RWPE2 (cell line): ENCODE measurements around the gene TOP2B.

Source experiments
- ATAC-seq: fragments of 200-7000 bp; cut with Tn5 transposase; 3 replicates; pipeline ENCODE4 v1.9.1; 2021; ENCODE audit warnings: low read depth
- DNase-seq: peaks from one replicate; pipeline ENCODE4 v3.0.0-alpha.2; 2020; ENCODE audit warnings: low spot score
- H3K27ac ChIP-seq: fragments of 450-650 bp; 2 replicates; pipeline ENCODE4 v1.5.1; 2017; ENCODE audit warnings: mild to moderate bottlenecking; ENCODE audit not compliant: poor library complexity, severe bottlenecking
- H3K27me3 ChIP-seq: fragments of 250-450 bp; sonication (Bioruptor Pico); 2 replicates; pipeline ENCODE4 v1.5.1; 2021; ENCODE audit warnings: mild to moderate bottlenecking, moderate library complexity; ENCODE audit not compliant: insufficient read depth, poor library complexity, severe bottlenecking
- H3K36me3 ChIP-seq: fragments of 250-450 bp; sonication (Bioruptor Pico); 2 replicates; pipeline ENCODE4 v1.5.1; 2020; ENCODE audit warnings: low read depth, mild to moderate bottlenecking, moderate library complexity
- H3K4me1 ChIP-seq: fragments of 250-450 bp; sonication (Bioruptor Pico); 2 replicates; pipeline ENCODE4 v1.5.1; 2021; ENCODE audit warnings: mild to moderate bottlenecking, moderate library complexity; ENCODE audit not compliant: insufficient read depth, poor library complexity, severe bottlenecking
- H3K4me3 ChIP-seq: fragments of 250-450 bp; sonication (Bioruptor Pico); 2 replicates; pipeline ENCODE4 v1.5.1; 2021; ENCODE audit warnings: mild to moderate bottlenecking, moderate library complexity; ENCODE audit not compliant: severe bottlenecking
- H3K9me3 ChIP-seq: fragments of 250-450 bp; sonication (Bioruptor Pico); 2 replicates; pipeline ENCODE4 v1.5.1; 2021; ENCODE audit warnings: mild to moderate bottlenecking, moderate library complexity; ENCODE audit not compliant: severe bottlenecking
- CTCF ChIP-seq: fragments of 450-650 bp; IDR thresholded peaks from one replicate; pipeline ENCODE4 v1.5.1; 2017; ENCODE audit warnings: mild to moderate bottlenecking, moderate library complexity; ENCODE audit not compliant: poor library complexity, severe bottlenecking

The TOP2B gene

GRCh38 chr3:25589104-25589782 is 75.5 kb downstream of the TOP2B start:
- DNase-seq (no peak), ATAC-seq (no peak)
- Histone ChIP-seq H3K9me3 (no peaks in the 10 kb centered on the region), H3K36me3 (no peaks in the 10 kb centered on the region), H3K27me3 (no peaks in the 10 kb centered on the region), H3K4me3 (no peak overlapping the region), H3K27ac (no peak overlapping the region), H3K4me1 (peaks cover 2% of the 10 kb centered on the region)
- no peak for TF ChIP-seq CTCF

DNA sequence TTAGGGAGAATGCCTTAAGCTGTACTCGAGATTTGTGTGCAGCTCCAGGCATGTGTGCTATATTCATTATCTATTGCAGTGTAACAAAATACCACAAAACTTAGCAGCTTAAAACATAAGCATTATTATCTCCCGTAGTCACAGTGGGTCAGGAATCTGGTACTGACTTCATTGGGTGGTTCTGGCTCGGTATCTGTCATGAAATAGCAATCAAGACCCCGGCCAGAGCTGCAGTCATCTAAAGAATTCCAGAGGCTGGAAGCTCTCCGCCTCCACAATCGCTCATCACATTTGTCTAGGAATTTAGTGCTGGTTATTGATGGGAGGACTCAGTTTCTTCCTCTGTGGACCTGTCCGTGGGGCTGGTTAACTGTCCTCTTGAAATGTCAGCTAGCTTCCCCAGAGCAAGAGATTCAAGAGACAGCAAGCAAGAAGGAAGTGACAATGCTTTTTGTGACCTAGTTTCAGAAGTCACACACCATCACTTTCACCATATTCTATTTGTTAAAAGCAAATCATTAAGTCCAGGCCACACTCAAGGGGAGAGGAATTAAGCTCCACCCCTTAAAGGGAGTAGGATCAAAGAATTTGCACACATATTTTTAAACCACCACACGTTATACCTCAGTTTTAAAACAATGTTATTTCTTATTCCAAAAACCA is 76.1 kb downstream of the TOP2B start:
- Histone ChIP-seq H3K9me3 (no peaks in the 10 kb centered on the region), H3K36me3 (no peaks in the 10 kb centered on the region), H3K27ac (no peak overlapping the region), H3K4me1 (peaks cover 2% of the 10 kb centered on the region), H3K27me3 (no peaks in the 10 kb centered on the region), H3K4me3 (no peak overlapping the region)
- ATAC-seq (no peak), DNase-seq (no peak)
- no peak for TF ChIP-seq CTCF

DNA sequence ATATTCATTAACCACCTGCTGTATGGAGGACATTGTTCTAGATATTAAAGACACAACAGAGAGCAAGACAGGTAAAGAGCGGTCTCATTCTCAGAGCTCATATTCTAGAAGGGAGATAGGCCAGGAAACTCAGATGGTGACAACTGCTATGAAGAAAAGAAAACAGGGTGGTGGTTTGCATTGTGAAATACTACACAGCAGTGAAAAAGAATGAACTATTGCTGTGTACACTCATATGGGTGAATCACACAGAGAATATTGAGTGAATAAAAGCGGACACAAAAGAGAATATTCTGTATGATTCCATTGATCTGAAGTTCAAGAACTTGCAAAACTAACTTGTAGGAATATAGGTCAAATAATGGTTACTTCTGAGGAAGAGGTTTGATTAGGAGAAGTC is 76.7 kb downstream of the TOP2B start:
- H3K36me3 ChIP-seq = no peaks in the 10 kb centered on the region
- TF ChIP-seq CTCF = no peak
- no peaks in the 10 kb centered on the region for H3K9me3 ChIP-seq
- no peaks in the 10 kb centered on the region for H3K27me3 ChIP-seq
- H3K4me1 ChIP-seq = peaks cover 2% of the 10 kb centered on the region
- no peak overlapping the region for H3K4me3 ChIP-seq
- no peak overlapping the region for H3K27ac ChIP-seq
- ATAC-seq (no peak), DNase-seq (no peak)

DNA sequence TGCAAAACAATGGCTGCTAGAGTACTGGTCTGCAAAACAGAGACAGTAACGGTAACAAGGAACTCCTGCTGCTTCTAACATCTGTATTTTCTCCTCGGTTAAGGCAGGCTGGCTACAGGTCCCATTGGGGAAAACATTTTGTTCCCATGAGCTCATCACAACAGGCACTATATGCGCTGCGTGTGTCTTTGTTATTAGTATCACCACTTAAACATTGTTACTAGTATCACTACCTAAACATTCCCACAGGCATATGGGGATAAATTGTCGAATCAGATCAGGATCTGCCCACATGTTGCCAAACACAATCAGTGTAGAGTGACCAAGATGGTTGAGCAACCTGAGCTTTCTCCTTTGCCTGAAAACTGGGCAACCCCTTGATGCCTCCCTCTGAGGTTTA is 77.2 kb downstream of the TOP2B start:
- ATAC-seq (no peak), DNase-seq (no peak)
- Histone ChIP-seq H3K4me3 (no peak overlapping the region), H3K36me3 (no peaks in the 10 kb centered on the region), H3K27me3 (no peaks in the 10 kb centered on the region), H3K4me1 (peaks cover 3% of the 10 kb centered on the region), H3K9me3 (no peaks in the 10 kb centered on the region), H3K27ac (no peak overlapping the region)
- TF ChIP-seq CTCF = no peak

- ATAC-seq = no peak
- Histone ChIP-seq H3K9me3 (no peaks in the 10 kb centered on the region), H3K36me3 (no peaks in the 10 kb centered on the region), H3K27me3 (no peaks in the 10 kb centered on the region), H3K4me1 (peaks cover 7% of the 10 kb centered on the region), H3K4me3 (no peak overlapping the region), H3K27ac (no peak overlapping the region)
- DNase-seq = no peak
- TF ChIP-seq CTCF = no peak
Measured at GRCh38 chr3:25587094-25587493, 77.6 kb downstream of the TOP2B start.
